ENCODE measurements around the gene TRDN.

- TF ChIP-seq CTCF (IDR thresholded peaks at IDR 0.05) = no peak
- TF ChIP-seq POLR2A (IDR thresholded peaks at IDR 0.05) = no peak
Measured at GRCh38 chr6:123610779-123611178, 26.0 kb downstream of the TRDN start.

All from body of pancreas (tissue), 4 donors.